ENCODE measurements around the gene CNTNAP1. TPM values are rescaled to one million over a fixed set of nuclear protein-coding genes. Genes with fewer than 3 reads are reported as not detected.

Gene CNTNAP1
- total and polyA plus RNA-seq, 5 experiments from 2014 or later: 0.05 to 3.0 (median 2.7) TPM; not detected in 2

Small RNAs within 50 kb of the gene (microRNA-seq; reads per million reads assigned to microRNA genes)
- gene MIR6780A (ENCODE audit: borderline microRNAs expressed): 1.0 reads per million

Other genes with a start within 250 kb of the CNTNAP1 start
- gene ATP6V0A1, start 223.7 kb upstream of the CNTNAP1 start, total RNA-seq: 10 to 100 TPM; 18.3 to 19.1 TPM
- 10 to 100 TPM in 2 of 3 donors, 1 to 10 TPM in 1; 4.1 to 12.6 (median 10.3) TPM for gene ATP6V0A1, start 223.7 kb upstream of the CNTNAP1 start, polyA plus RNA-seq
- gene NAGLU, start 146.3 kb upstream of the CNTNAP1 start, total RNA-seq: 10 to 100 TPM; 26.4 to 28.5 TPM
- 10 to 100 TPM in 2 of 3 donors, 1 to 10 TPM in 1; 8.0 to 16.2 (median 13.4) TPM for gene NAGLU, start 146.3 kb upstream of the CNTNAP1 start, polyA plus RNA-seq
- gene HSD17B1, start 129.6 kb upstream of the CNTNAP1 start, total RNA-seq: 1 to 10 TPM; 1.4 to 2.1 TPM
- under 1 TPM; 0.18 to 0.98 (median 0.24) TPM for gene HSD17B1, start 129.6 kb upstream of the CNTNAP1 start, polyA plus RNA-seq
- gene COASY, start 120.4 kb upstream of the CNTNAP1 start, total RNA-seq: 10 to 100 TPM; 67.0 to 72.3 TPM
- 10 to 100 TPM; 48.3 to 67.9 (median 65.5) TPM for gene COASY, start 120.4 kb upstream of the CNTNAP1 start, polyA plus RNA-seq
- 10 to 100 TPM; 58.2 to 67.8 TPM for gene MLX, start 115.4 kb upstream of the CNTNAP1 start, total RNA-seq
- 10 to 100 TPM; 24.6 to 47.1 (median 25.0) TPM for gene MLX, start 115.4 kb upstream of the CNTNAP1 start, polyA plus RNA-seq
- gene PSMC3IP, start 104.8 kb upstream of the CNTNAP1 start, total RNA-seq: 1 to 10 TPM; 3.3 to 4.6 TPM
- 1 to 10 TPM in 1 of 3 donors, under 1 TPM in 2; 0.69 to 1.1 (median 0.71) TPM for gene PSMC3IP, start 104.8 kb upstream of the CNTNAP1 start, polyA plus RNA-seq
- gene RETREG3, start 73.2 kb upstream of the CNTNAP1 start, total RNA-seq: 100 to 1,000 TPM; 139 to 147 TPM
- gene RETREG3, start 73.2 kb upstream of the CNTNAP1 start, polyA plus RNA-seq: 100 to 1,000 TPM; 119 to 131 (median 122) TPM
- 10 to 100 TPM; 12.7 to 16.3 TPM for gene TUBG1, start 72.8 kb upstream of the CNTNAP1 start, total RNA-seq
- 10 to 100 TPM in 1 of 3 donors, 1 to 10 TPM in 2; 6.7 to 10.3 (median 7.8) TPM for gene TUBG1, start 72.8 kb upstream of the CNTNAP1 start, polyA plus RNA-seq
- gene TUBG2, start 23.2 kb upstream of the CNTNAP1 start, total RNA-seq: 10 to 100 TPM; 18.1 to 22.1 TPM
- gene TUBG2, start 23.2 kb upstream of the CNTNAP1 start, polyA plus RNA-seq: 1 to 10 TPM; 4.9 to 6.9 (median 6.0) TPM
- not detected for gene PLEKHH3, start 5.5 kb upstream of the CNTNAP1 start, total RNA-seq
- gene PLEKHH3, start 5.5 kb upstream of the CNTNAP1 start, polyA plus RNA-seq: not detected
- gene CCR10, start 688 bp upstream of the CNTNAP1 start, total RNA-seq: 1 to 10 TPM; 1.3 to 1.7 TPM
- 1 to 10 TPM in 1 of 3 donors, under 1 TPM in 2; 0.68 to 1.8 (median 0.75) TPM for gene CCR10, start 688 bp upstream of the CNTNAP1 start, polyA plus RNA-seq
- gene EZH1, start 62.5 kb downstream of the CNTNAP1 start, total RNA-seq: 100 to 1,000 TPM; 186 to 197 TPM
- 10 to 100 TPM; 30.6 to 44.6 (median 32.0) TPM for gene EZH1, start 62.5 kb downstream of the CNTNAP1 start, polyA plus RNA-seq
- gene RAMP2, start 78.7 kb downstream of the CNTNAP1 start, total RNA-seq: not detected
- gene RAMP2, start 78.7 kb downstream of the CNTNAP1 start, polyA plus RNA-seq: not detected
- gene VPS25, start 90.9 kb downstream of the CNTNAP1 start, total RNA-seq: 10 to 100 TPM; 51.0 to 55.2 TPM
- 10 to 100 TPM; 43.9 to 64.5 (median 56.3) TPM for gene VPS25, start 90.9 kb downstream of the CNTNAP1 start, polyA plus RNA-seq
- gene WNK4, start 98.1 kb downstream of the CNTNAP1 start, total RNA-seq: under 1 TPM; 0.27 to 0.62 TPM
- under 1 TPM in 1 of 3 donors, not detected in 2; 0.09 TPM for gene WNK4, start 98.1 kb downstream of the CNTNAP1 start, polyA plus RNA-seq
- 10 to 100 TPM; 26.7 to 27.0 TPM for gene COA3, start 116.2 kb downstream of the CNTNAP1 start, total RNA-seq
- gene COA3, start 116.2 kb downstream of the CNTNAP1 start, polyA plus RNA-seq: 100 to 1,000 TPM; 106 to 119 (median 118) TPM
- not detected for gene CNTD1, start 116.3 kb downstream of the CNTNAP1 start, total RNA-seq
- gene CNTD1, start 116.3 kb downstream of the CNTNAP1 start, polyA plus RNA-seq: under 1 TPM; 0.12 to 0.52 (median 0.24) TPM
- gene BECN1, start 141.8 kb downstream of the CNTNAP1 start, total RNA-seq: 100 to 1,000 TPM; 103 to 109 TPM
- gene BECN1, start 141.8 kb downstream of the CNTNAP1 start, polyA plus RNA-seq: 100 to 1,000 TPM; 106 to 124 (median 123) TPM
- 10 to 100 TPM; 65.3 to 67.3 TPM for gene PSME3, start 150.9 kb downstream of the CNTNAP1 start, total RNA-seq
- 100 to 1,000 TPM; 117 to 123 (median 120) TPM for gene PSME3, start 150.9 kb downstream of the CNTNAP1 start, polyA plus RNA-seq
- gene AOC2, start 162.0 kb downstream of the CNTNAP1 start, total RNA-seq: 1 to 10 TPM; 4.0 to 4.2 TPM
- gene AOC2, start 162.0 kb downstream of the CNTNAP1 start, polyA plus RNA-seq: under 1 TPM; 0.06 to 0.63 (median 0.12) TPM
- 1 to 10 TPM; 1.6 TPM for gene AOC3, start 168.7 kb downstream of the CNTNAP1 start, total RNA-seq
- under 1 TPM in 1 of 3 donors, not detected in 2; 0.13 TPM for gene AOC3, start 168.7 kb downstream of the CNTNAP1 start, polyA plus RNA-seq
- gene G6PC1, start 218.3 kb downstream of the CNTNAP1 start, total RNA-seq: not detected
- gene G6PC1, start 218.3 kb downstream of the CNTNAP1 start, polyA plus RNA-seq: not detected

All from naive thymus-derived CD8-positive, alpha-beta T cell (primary cell).